Small intestine (tissue), 7 donors: Measurements from ENCODE around the gene PIGZ. TPM values are rescaled to one million over a fixed set of nuclear protein-coding genes. Genes with fewer than 3 reads are reported as not detected.
A peak's percentile ranks its signal among the peaks of the same experiment; 100 is the strongest.

ENCODE experiments used
- DNase-seq, 2 donors: peaks; one replicate each; pipeline versions ENCODE4 v3.0.0 to v3.0.0-alpha.2; 2013
- FAIRE-seq: peaks from 2 replicates; lab custom pipeline; 2012; peaks lifted over from hg19 to GRCh38; lab: Jason Lieb, UNC
- H3K27ac ChIP-seq, 3 donors: one replicate each; pipeline ENCODE4 v1.5.1; 2013; ENCODE audit warnings: low read length in 2 of 3, mild to moderate bottlenecking in 2 of 3, control low read depth in 1 of 3, inconsistent platforms in 1 of 3, low read depth in 1 of 3, moderate library complexity in 1 of 3
- H3K27me3 ChIP-seq, 3 donors: one replicate each; pipeline ENCODE4 v1.6.1; 2013; ENCODE audit warnings: low read length in 3 of 3, inconsistent platforms in 1 of 3; ENCODE audit not compliant: control insufficient read depth in 3 of 3, insufficient read depth in 3 of 3
- H3K36me3 ChIP-seq, 3 donors: one replicate each; pipeline ENCODE4 v1.6.1; 2013; ENCODE audit warnings: low read length in 3 of 3, inconsistent platforms in 1 of 3, low read depth in 1 of 3, mild to moderate bottlenecking in 1 of 3, moderate library complexity in 1 of 3; ENCODE audit not compliant: control insufficient read depth in 3 of 3, insufficient read depth in 2 of 3
- H3K4me1 ChIP-seq, 3 donors: one replicate each; pipeline ENCODE4 v1.6.1; 2013; ENCODE audit warnings: low read length in 2 of 3, inconsistent platforms in 1 of 3, low read depth in 1 of 3, mild to moderate bottlenecking in 1 of 3, moderate library complexity in 1 of 3; ENCODE audit not compliant: control insufficient read depth in 3 of 3, insufficient read depth in 2 of 3
- H3K4me3 ChIP-seq, 3 donors: one replicate each; pipeline ENCODE4 v1.5.1; 2013; ENCODE audit warnings: low read length in 3 of 3, control low read depth in 1 of 3, inconsistent platforms in 1 of 3, low read depth in 1 of 3, mild to moderate bottlenecking in 1 of 3, moderate library complexity in 1 of 3
- H3K9me3 ChIP-seq, 2 donors: one replicate each; pipeline ENCODE4 v1.6.1; 2013; ENCODE audit warnings: low read depth in 1 of 2, low read length in 1 of 2; ENCODE audit not compliant: control insufficient read depth in 2 of 2, insufficient read depth in 1 of 2
- WGBS, 3 donors: extraction: QIAGEN DNeasy Blood & Tissue Kit; methylation state at CpG; one replicate each; pipeline ENCODE4 v1.1.7; 2013; 5-methylcytosine and 5-hydroxymethylcytosine counted together
- polyA plus RNA-seq, 4 donors: library from polyadenylated mRNA; stranded (reverse) in 3 of 4; unstranded in 1 of 4; fragments of 200-250 nt in 3 of 4; fragments of 120-200 nt in 1 of 4; gene quantifications; one replicate each; pipeline versions ENCODE4 v1.2.1 to v1.2.3, GENCODE V29; 2013
- donor health status: healthy with polysubstance abuse.
- donor health status: control.
- donor health status: control.
- donor health status: Bipolar disorder and iron deficiency.
- donor health status: healthy.

Gene PIGZ
- polyA plus RNA-seq, 4 donors: 1.1 to 78.4 (median 2.9) TPM

DNA sequence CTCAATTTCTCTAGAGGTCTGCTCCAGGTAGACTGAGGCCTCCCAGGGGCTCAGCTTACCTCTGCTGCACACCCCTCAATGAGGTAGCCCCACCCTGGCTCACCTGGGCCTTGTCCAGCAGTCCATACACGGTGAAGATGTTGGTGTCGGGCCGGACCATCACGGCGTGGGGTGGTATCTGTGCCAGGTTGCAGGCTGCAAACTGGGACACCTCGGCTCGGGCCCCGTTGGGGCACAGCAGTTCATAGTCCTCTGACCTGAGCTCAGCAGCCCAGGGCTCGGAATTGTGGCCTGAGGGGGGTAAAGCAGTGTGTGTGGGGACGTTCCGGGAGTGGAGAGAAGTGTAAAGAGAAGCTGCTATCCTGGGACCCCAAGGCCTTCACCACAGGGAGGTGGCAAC, 37.8 kb upstream of the PIGZ start:
- H3K27ac ChIP-seq: peak overlapping the region in 1 of 3 donors; percentile 10
- 72 to 85% (median 82%) methylated on average over 11 of the region's 11 CpGs for WGBS, 3 donors

DNA sequence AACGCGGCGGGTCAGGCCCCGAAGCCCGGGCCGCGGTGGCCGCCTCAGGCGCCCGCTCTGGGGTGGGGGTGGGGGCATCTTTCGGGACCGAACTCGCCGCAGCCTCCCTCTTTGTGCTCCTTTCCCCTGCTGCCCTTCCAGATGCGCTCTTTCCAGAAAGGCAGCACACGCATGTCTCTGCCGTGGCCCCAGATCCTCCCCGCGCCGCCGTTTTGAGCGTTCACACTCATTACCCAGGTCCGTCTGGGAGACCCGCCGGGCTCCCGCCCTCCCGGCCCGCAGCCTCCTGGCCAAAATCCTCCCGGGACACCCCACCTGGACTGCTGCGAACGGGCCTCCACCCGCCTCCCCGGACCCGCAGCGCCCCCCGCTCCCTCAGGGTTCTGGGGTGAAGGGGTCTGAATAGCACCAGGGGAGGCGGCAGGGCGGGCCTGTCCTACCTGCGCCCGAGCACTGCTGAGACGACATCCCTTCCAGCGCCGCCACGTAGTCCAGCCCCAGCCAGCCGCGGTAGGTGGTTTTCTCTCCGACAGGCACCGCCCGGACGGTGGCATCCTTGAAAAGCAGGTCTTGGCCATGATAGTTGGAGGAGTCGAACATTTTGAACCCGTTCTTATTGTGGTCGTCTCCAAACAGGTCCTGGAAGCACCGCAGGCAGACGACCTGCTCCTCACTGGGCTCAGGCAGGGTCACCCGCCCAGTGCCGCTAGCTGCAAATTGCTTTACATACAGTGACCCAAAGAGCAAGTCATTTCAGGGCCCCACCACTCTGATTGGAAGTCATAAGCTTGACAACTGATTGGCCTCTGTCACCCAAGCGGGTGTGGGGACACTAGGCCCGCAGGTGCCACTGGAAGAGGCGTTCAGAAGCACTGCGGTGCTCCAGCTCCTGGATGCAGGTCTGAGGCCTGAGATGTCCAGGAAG, 35.1 kb upstream of the PIGZ start:
- Histone ChIP-seq H3K27me3 (no peaks in the 10 kb centered on the region), H3K4me3 (peak overlapping the region; percentile 48 to 69 (median 62)), H3K9me3 (peaks cover 0 to 7% of the 10 kb centered on the region in 2 donors), H3K36me3 (peaks cover 0 to 78% (median 0%) of the 10 kb centered on the region in 3 donors), H3K4me1 (peaks cover 0 to 40% (median 0%) of the 10 kb centered on the region in 3 donors), H3K27ac (peak overlapping the region in 2 of 3 donors; percentile 71 to 91)
- FAIRE-seq (no peak), DNase-seq (peak; percentile 43 to 69)
- WGBS, 3 donors: 11 to 19% (median 18%) methylated on average over 46 to 61 of the region's 61 CpGs

More for the DNA sequence above, 37.8 kb upstream of the PIGZ start:
- Histone ChIP-seq H3K4me3 (no peak overlapping the region), H3K36me3 (peaks cover 0 to 85% (median 0%) of the 10 kb centered on the region in 3 donors), H3K27me3 (no peaks in the 10 kb centered on the region), H3K4me1 (peaks cover 0 to 40% (median 0%) of the 10 kb centered on the region in 3 donors), H3K9me3 (no peaks in the 10 kb centered on the region)
- FAIRE-seq: no peak
- DNase-seq: no peak

DNA sequence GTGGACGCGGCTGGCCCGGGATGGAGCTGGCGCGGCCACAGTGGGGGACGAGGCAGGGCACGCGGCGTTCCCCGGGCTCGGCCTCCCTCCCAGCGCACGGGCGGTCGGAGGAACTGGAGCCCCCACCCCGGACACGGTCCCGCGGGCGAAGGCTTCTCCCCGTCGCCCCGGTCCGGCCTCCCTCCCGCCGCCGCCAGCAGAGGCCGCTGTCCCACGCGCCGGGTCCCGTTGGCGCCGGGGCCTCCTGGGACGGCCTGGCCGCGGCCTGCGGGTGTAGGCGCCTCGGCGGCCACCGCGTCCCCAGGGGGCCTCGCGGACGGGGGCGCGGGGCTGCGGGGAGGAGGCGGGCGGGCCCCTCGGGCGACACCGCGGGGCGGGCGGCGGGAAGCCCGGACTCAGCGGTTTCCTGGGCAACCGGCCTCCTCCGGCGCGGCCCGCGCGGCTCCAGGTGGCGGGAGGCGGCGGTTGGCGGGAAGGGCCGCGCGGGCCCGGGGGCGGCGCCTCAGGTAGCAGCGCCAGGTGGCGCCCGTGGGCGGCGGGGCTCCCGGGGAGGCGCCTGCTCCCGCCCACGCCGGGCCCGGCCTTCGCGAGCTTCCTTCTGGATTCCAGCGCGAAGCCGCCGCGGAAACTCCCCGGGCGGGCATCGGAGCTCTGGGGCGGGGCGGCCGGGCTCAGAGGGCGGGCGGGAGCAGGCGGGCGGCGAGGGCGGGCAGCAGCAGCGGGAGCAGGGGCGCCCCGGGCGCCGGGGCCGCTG, 34.2 kb upstream of the PIGZ start:
- DNase-seq (peak; percentile 88 to 94), FAIRE-seq (no peak)
- Histone ChIP-seq H3K27ac (peak overlapping the region; percentile 12 to 71 (median 52)), H3K4me3 (peak overlapping the region; percentile 48 to 69 (median 62)), H3K9me3 (peaks cover 0 to 8% of the 10 kb centered on the region in 2 donors), H3K27me3 (no peaks in the 10 kb centered on the region), H3K4me1 (peaks cover 0 to 38% (median 0%) of the 10 kb centered on the region in 3 donors), H3K36me3 (peaks cover 0 to 73% (median 0%) of the 10 kb centered on the region in 3 donors)
- WGBS, 3 donors: 0 to 1% (median 1%) methylated on average over 35 to 113 of the region's 113 CpGs

DNA sequence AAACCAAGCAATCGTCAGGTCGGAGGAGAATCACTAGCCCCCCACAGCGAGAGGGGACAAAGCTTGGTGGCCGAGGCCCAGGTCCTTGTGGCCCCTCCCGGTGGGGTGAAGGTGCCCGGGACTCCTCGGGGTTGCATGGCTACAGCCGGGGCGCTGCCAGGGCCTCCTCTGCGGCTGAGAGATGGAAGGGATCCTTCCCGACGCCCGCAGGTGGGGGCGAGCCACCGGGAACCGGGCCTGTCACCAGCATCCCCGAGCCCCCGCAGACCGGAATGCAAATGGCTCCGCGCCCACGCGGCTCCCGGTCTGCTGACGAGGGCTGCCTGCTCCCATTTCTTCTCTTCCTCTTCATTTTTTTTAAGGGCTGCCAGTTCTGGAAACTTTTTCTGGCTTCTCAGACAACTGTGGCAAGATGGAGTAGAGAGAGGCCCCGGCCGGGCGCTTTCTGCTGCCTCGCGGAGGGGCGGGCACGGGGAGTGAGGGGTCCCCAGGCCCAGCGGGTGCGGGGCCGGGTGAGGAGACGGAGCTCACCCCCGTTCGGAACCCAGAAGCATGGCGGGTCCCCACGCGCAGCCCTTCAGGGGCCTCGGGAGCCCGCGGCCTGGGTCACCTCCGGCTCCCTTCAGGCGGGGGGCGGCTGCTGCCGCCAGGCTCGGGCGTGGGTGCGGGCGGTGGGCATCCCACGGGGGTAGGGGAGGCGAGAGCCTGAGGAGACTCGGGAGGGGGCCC, 33.5 kb upstream of the PIGZ start:
- peaks cover 0 to 71% (median 0%) of the 10 kb centered on the region in 3 donors for H3K36me3 ChIP-seq
- whole genome bisulfite sequencing, 3 donors: 43 to 76% (median 59%) methylated on average over 47 to 55 of the region's 55 CpGs
- H3K9me3 ChIP-seq: peaks cover 0 to 8% of the 10 kb centered on the region in 2 donors
- H3K27me3 ChIP-seq: no peaks in the 10 kb centered on the region
- DNase-seq: no peak
- peak overlapping the region in 2 of 3 donors; percentile 32 to 52 for H3K27ac ChIP-seq
- H3K4me3 ChIP-seq: peak overlapping the region; percentile 23 to 62 (median 48)
- H3K4me1 ChIP-seq: peaks cover 0 to 30% (median 0%) of the 10 kb centered on the region in 3 donors
- no peak for FAIRE-seq

- H3K9me3 ChIP-seq: peaks cover 0 to 8% of the 10 kb centered on the region in 2 donors
- FAIRE-seq: no peak
- WGBS, 3 donors: 95 to 97% (median 95%) methylated on average over 20 of the region's 20 CpGs
- peaks cover 0 to 22% (median 0%) of the 10 kb centered on the region in 3 donors for H3K4me1 ChIP-seq
- peak overlapping the region in 1 of 3 donors; percentile 23 for H3K4me3 ChIP-seq
- H3K36me3 ChIP-seq: peaks cover 0 to 69% (median 0%) of the 10 kb centered on the region in 3 donors
- peak overlapping the region in 1 of 3 donors; percentile 52 for H3K27ac ChIP-seq
- no peaks in the 10 kb centered on the region for H3K27me3 ChIP-seq
- no peak for DNase-seq
Measured at GRCh38 chr3:197001106-197001971, 32.7 kb upstream of the PIGZ start.

- peaks cover 0 to 17% (median 0%) of the 10 kb centered on the region in 3 donors for H3K4me1 ChIP-seq
- no peaks in the 10 kb centered on the region for H3K27me3 ChIP-seq
- WGBS, 3 donors: 89 to 95% (median 90%) methylated on average over 5 of the region's 5 CpGs
- no peak overlapping the region for H3K4me3 ChIP-seq
- FAIRE-seq (no peak), DNase-seq (no peak)
- H3K36me3 ChIP-seq: peaks cover 0 to 60% (median 0%) of the 10 kb centered on the region in 3 donors
- peaks cover 0 to 8% of the 10 kb centered on the region in 2 donors for H3K9me3 ChIP-seq
- peak overlapping the region in 1 of 3 donors; percentile 25 for H3K27ac ChIP-seq
Measured at GRCh38 chr3:197000211-197000610, 31.6 kb upstream of the PIGZ start.
